Fibroblast of pulmonary artery (primary cell): ENCODE data around the gene KIAA0930.

Source experiments
- DNase-seq: peaks from one replicate; pipeline ENCODE4 v3.0.0-alpha.2; 2010; ENCODE audit warnings: low read depth
- H3K4me3 ChIP-seq: replicated peaks from 2 replicates; pipeline ENCODE4 v1.5.1; 2011; ENCODE audit warnings: low read depth, mild to moderate bottlenecking, control low read depth, low read length, moderate library complexity
- TF ChIP-seq, protein P1 (sequence below): IDR thresholded peaks from 2 replicates; pipeline ENCODE4 v1.5.1; 2011; ENCODE audit warnings: mild to moderate bottlenecking, control low read depth, low read length, inconsistent platforms; ENCODE audit errors: missing control alignments

KIAA0930 gene

DNA sequence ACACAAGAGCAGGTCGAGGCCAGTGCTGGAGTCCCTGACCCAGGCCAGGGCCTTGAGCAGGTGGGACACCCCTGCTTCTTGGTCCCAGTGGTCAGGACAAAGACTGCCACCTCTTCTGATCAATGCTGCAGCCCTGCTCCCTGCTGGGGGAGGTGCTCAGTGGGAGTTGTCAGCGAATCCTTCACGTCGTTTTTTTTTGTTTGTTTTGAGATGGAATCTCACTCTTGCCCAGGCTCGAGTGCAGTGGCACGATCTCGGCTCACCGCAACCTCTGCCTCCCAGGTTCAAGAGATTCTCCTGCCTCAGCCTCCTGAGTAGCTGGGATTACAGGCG is 42.3 kb downstream of the KIAA0930 start:
- H3K4me3 ChIP-seq, result no peak overlapping the region
- TF ChIP-seq, protein P1, sequence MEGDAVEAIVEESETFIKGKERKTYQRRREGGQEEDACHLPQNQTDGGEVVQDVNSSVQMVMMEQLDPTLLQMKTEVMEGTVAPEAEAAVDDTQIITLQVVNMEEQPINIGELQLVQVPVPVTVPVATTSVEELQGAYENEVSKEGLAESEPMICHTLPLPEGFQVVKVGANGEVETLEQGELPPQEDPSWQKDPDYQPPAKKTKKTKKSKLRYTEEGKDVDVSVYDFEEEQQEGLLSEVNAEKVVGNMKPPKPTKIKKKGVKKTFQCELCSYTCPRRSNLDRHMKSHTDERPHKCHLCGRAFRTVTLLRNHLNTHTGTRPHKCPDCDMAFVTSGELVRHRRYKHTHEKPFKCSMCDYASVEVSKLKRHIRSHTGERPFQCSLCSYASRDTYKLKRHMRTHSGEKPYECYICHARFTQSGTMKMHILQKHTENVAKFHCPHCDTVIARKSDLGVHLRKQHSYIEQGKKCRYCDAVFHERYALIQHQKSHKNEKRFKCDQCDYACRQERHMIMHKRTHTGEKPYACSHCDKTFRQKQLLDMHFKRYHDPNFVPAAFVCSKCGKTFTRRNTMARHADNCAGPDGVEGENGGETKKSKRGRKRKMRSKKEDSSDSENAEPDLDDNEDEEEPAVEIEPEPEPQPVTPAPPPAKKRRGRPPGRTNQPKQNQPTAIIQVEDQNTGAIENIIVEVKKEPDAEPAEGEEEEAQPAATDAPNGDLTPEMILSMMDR, result no peak
- DNase-seq, result no peak

DNA sequence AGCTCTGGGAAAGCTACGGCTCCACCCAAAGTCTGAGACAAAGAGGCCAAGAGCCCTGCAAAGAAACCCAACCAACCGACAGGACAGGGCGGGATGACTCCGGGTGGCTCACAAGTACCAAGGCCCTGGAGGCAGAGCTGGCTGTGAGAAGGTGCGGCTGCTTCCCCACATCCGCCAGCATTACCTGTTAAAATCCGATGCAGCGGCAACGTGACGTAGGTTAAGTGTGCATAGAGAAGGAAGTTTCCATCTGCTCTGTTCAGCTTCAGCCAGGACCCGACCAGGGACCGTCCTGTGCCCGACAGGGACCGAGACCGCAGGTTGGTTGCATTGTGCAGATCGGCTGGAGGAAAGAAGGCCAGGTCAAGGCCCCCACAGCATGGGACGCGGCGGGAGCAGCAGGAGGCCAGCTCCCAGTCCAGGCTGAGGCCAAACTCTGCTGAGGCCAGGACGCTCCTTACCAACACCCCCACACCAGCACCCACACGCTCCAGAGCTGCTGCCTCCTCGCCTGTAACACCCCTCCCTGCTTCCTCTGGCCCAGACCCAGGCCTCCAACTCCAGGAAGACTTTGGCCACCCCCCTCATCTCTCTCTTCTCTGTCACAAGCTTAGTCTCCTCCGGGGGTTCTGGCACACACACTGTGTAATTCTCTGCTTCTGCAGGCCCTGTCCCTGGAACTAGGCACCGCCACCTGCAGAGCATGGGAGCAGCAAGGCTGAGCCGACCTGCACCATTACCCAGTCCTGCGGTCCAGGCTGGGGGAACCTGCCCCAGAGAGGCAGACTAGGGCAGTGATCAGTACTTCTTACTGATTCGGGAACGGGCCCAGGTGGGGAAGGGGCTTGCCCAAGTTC is 42.9 kb downstream of the KIAA0930 start:
- H3K4me3 ChIP-seq, result no peak overlapping the region
- TF ChIP-seq, protein P1, result no peak
- DNase-seq, result no peak

DNA sequence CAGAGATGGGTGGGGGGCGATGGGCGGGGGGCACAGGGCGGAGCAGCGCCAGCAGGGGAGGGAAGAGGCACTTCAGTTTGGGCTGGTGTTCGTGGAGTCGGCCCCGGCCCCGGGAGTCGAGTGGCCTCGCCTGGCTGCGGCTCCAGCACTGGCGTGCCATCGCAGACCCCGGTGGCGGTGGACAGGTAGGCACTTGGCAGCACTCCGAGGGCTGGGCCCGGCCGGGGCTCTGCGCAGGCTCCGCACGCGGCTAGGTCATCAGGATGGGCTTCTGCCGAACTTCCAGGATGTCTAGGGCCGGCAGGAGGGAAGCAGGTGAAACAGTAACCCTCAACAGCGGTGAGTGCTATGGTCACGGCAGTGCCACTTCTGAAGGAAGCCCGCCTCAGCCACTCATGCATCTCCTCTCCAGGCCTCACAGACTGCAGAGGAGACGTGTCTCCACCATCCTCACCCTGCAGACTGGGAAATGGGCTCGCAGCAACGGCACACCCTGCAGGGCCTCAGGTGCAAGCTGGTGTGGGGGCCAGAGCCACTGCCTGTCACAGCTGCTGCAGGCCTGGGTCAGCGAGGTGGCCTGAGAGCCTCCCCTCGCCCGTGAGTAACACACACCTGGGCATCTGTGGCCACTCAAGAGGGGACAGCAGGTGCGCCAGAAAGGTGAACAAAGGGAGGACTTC is 43.6 kb downstream of the KIAA0930 start:
- TF ChIP-seq, protein P1, result no peak
- no peak for DNase-seq
- no peak overlapping the region for H3K4me3 ChIP-seq

DNA sequence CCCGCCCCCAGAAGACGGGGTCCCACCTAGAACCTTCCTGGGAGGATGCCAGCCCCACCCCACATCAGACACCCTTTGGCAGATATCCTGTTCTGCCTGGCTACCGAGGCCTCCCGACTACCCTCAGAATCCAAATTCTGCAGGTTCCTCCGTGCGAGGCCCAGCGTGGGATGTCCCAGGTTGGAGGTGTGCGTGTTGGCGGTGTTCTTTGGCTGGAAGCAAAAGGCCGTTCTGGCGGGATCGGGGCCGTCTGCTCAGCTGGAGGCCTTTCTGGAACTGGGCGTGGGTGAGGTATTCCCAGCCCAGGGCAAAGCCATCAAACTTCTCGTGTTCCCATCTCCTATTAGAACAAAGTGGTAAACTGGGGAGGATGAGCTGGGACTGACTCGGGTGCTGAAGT is 44.4 kb downstream of the KIAA0930 start:
- TF ChIP-seq, protein P1, result no peak
- H3K4me3 ChIP-seq, result no peak overlapping the region
- no peak for DNase-seq

DNA sequence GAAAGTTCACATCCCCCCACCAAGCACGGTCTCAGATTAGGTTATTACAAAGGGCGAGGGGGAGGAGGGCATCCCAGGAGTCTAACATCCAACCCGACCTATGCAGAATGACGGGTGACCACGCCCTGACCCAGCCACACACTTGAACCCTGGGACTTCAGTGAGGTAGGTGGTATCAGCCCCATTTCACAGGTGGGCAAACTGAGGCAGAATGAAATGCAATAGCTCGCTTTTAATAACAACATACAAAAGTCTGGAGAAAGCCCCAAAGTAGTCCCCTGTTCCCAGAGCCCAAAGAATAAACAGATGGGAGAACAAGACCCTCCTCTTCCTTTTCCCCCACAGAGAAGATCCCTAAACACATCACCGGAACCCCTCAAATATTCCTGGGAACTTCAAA is 45.1 kb downstream of the KIAA0930 start:
- no peak for DNase-seq
- TF ChIP-seq, protein P1, result no peak
- no peak overlapping the region for H3K4me3 ChIP-seq

DNA sequence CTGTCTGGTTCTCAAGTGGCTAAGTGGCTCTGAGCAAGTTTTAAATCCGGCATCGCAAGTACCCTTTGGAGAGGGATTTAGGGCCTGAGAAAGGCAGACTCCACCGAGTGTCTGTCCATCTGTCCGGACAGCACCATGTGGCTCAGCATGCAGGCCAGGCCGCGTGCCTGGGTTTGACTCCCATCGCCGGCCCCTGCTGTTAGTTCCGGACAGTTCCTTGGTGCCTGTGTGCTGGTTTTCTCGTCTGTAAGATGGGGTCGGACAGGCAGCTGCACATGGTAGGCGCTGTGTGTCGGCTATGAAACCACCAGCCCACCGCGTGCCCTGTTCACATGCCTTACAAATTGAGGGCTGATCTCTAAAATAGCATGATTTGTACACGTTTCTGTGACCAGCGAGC is 46.0 kb downstream of the KIAA0930 start:
- TF ChIP-seq, protein P1, result no peak
- H3K4me3 ChIP-seq, result no peak overlapping the region
- no peak for DNase-seq
